HG02885 (cell line): Measurements from ENCODE around the gene CFDP1.

Experiments used
- ATAC-seq: cut with Tn5 transposase; IDR thresholded peaks from one replicate; pipeline ENCODE4 v1.9.1; 2021; ENCODE audit warnings: mild to moderate bottlenecking; ENCODE audit not compliant: unreplicated experiment, poor library complexity

Gene CFDP1

DNA sequence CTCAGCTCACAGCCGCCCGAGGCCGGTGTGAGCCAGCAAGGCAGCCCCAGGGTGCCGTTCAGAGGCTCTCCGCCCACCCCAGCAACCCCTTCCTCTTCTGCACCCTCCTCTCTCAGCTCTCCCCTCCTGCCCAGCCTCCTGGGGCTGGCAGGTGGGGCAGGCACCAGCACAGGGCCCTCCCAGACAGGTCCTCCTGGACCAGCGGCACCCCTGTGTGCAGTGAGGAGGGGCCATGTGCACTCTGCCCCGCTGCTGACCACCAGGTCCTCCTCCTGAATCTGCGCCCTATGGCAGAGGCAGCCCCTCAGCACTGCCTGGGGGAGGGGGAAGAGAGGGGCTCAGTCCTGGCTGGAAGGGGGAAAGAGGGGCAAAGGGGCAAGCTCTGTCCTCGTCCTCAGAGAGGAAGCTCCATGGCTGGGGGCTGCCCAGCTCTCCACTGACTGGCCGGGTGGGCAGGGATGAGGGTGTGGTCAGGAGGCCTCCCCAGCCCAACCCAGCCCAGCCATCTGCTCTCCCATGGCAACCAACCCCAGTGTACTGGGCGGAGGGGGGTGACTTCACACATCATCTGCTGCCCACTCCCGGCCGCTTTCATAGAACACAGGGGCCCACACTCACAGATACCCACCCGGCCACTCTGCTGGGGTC lies 176.5 kb downstream of the CFDP1 start:
- ATAC-seq: no peak

GRCh38 chr16:75256059-75256571 lies 177.2 kb downstream of the CFDP1 start:
- no peak for ATAC-seq

- no peak for ATAC-seq
Measured at GRCh38 chr16:75254359-75254837, 178.9 kb downstream of the CFDP1 start.

DNA sequence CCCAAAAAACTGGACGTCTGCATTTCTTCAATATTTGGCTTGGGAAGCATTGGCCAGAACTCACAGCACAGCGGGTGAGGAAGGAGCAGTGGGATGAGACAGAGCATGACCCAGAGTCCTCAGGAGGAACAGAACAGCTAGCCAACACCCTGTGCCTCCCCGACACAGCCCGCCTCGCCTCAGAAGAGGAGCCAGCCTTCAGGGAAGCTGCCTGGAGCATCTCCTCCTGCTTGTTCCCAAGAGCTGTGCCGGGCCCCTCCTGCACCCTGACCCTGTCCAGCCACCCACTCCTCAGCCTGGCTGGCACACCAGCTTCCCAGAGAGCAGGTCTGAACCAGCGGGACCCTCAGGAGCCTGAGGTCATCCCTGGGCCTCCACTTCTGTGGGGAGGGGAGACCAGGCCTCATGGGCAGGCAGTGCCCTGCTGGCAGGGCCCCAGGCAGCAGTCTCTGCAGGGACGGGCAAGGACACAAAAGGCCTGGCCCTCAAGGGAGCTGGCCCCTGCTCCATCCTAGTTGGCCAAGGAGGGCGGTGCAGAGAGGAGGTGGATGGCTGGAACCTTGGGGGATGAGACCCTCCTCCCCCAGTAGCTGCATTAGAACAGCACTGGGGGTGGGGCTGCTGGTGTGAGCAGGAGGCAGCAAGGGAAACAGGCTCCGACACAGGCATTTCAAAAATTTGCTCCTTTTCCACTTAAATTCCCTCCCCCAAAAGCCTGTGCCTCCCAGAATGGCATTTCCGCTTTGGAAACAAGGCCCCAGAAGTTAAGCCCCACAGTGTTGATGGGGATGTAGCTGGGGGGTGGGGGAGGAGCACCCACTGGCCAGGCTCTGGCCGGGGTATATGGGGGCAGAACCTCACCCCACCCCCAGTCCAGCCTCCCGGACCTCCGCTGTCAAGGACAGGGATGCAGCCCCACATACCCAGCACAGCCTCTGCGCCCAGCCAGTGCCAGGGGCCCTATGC lies 180.1 kb downstream of the CFDP1 start:
- no peak for ATAC-seq

GRCh38 chr16:75252049-75252864 lies 181.0 kb downstream of the CFDP1 start:
- no peak for ATAC-seq

GRCh38 chr16:75251280-75252048 lies 181.8 kb downstream of the CFDP1 start, which contains the start of gene BCAR1:
BCAR1 (minus strand) TSS chr16:75251624; CDS start chr16:75251482, 142 bp downstream.
- peak; percentile 82 for ATAC-seq

GRCh38 chr16:75250809-75251279 lies 182.5 kb downstream of the CFDP1 start:
- ATAC-seq: peak; percentile 28

- ATAC-seq: no peak
Measured at GRCh38 chr16:75250089-75250808, 183.1 kb downstream of the CFDP1 start.

GRCh38 chr16:75249441-75249840 lies 183.9 kb downstream of the CFDP1 start:
- ATAC-seq: no peak

GRCh38 chr16:75248536-75249380 lies 184.5 kb downstream of the CFDP1 start:
- ATAC-seq: no peak

GRCh38 chr16:75248142-75248535 lies 185.2 kb downstream of the CFDP1 start:
- ATAC-seq: no peak

DNA sequence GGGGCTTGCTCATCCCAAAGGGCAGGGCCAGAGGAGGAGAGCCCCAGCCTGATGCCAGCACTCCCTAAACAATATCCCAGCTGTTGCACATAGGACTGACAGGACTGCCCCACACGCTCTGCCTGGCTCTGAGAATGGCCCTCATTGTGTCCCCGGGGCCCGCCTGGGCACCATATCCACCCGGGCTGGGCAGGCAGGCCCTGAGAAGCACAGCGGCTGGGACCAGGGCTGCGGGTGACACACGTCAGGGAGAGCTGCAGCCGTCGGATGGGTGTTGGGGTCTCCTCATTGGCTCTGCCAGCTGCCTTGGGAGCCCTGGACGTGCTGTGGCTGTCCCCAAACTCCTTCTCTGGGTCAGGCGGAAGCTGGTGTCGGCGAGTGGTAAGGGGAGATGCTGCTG lies 186.1 kb downstream of the CFDP1 start:
- ATAC-seq: no peak

GRCh38 chr16:75246504-75247205 lies 186.6 kb downstream of the CFDP1 start:
- no peak for ATAC-seq

GRCh38 chr16:75244844-75245758 lies 188.2 kb downstream of the CFDP1 start:
- peak; percentile 37 for ATAC-seq

DNA sequence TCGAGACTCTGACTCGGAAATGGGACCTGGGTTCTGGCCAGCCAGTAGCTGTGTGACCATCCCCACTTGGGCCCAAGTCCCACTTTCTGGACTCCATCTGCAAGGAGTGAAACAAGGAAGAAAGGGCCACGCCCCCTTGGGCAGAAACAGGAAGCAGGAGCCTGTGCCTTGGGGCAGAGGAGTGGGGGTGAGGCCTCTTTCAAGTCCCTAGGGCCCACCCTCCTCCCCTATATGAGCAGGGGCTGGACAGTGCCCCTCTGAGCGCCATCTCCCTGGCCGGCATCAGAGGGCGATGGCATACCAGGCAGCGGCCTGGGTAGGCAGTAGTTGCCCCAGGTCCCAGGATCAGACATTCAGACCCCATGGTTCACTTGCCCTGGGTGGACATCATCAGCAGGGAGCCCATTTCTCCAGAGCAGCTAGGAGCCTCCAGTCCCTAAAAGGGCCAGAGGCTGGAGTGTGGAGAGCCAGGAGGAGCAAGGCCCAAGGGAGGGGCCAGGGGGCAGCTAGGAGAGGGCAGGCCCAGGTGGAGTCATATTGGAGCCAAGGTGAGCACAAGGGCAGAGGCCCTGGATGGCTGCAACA lies 189.0 kb downstream of the CFDP1 start:
- peak; percentile 3 for ATAC-seq
